ENCODE results near the gene GPR21.

The GPR21 gene

GRCh38 chr9:123011380-123011779 is 22.1 kb upstream of the GPR21 start:
- no peak for DNase-seq (ENCODE audit: low read depth)
- no peak overlapping the region for H3K4me3 ChIP-seq (replicated peaks; ENCODE audit: low read depth, low read length)
- no peak for TF ChIP-seq CTCF (IDR thresholded peaks at IDR 0.05; ENCODE audit: low read length, missing control alignments)

GRCh38 chr9:123011878-123012528 is 21.5 kb upstream of the GPR21 start:
- no peak overlapping the region for H3K4me3 ChIP-seq (replicated peaks; ENCODE audit: low read depth, low read length)
- no peak for TF ChIP-seq CTCF (IDR thresholded peaks at IDR 0.05; ENCODE audit: low read length, missing control alignments)
- peak; percentile 41 for DNase-seq (ENCODE audit: low read depth)

GRCh38 chr9:123016631-123017030 is 16.8 kb upstream of the GPR21 start:
- no peak for TF ChIP-seq CTCF (IDR thresholded peaks at IDR 0.05; ENCODE audit: low read length, missing control alignments)
- no peak overlapping the region for H3K4me3 ChIP-seq (replicated peaks; ENCODE audit: low read depth, low read length)
- no peak for DNase-seq (ENCODE audit: low read depth)

- no peak for DNase-seq (ENCODE audit: low read depth)
- no peak for TF ChIP-seq CTCF (IDR thresholded peaks at IDR 0.05; ENCODE audit: low read length, missing control alignments)
- no peak overlapping the region for H3K4me3 ChIP-seq (replicated peaks; ENCODE audit: low read depth, low read length)
Measured at GRCh38 chr9:123020796-123021195, 12.7 kb upstream of the GPR21 start.

- no peak for TF ChIP-seq CTCF (IDR thresholded peaks at IDR 0.05; ENCODE audit: low read length, missing control alignments)
- DNase-seq (ENCODE audit: low read depth), result no peak
- no peak overlapping the region for H3K4me3 ChIP-seq (replicated peaks; ENCODE audit: low read depth, low read length)
Measured at GRCh38 chr9:123026425-123026824, 7.0 kb upstream of the GPR21 start.

- TF ChIP-seq CTCF (IDR thresholded peaks at IDR 0.05; ENCODE audit: low read length, missing control alignments), result no peak
- H3K4me3 ChIP-seq (replicated peaks; ENCODE audit: low read depth, low read length), result no peak overlapping the region
- DNase-seq (ENCODE audit: low read depth), result no peak
Measured at GRCh38 chr9:123027517-123027916, 6.0 kb upstream of the GPR21 start.

- DNase-seq (ENCODE audit: low read depth), result no peak
- no peak overlapping the region for H3K4me3 ChIP-seq (replicated peaks; ENCODE audit: low read depth, low read length)
- no peak for TF ChIP-seq CTCF (IDR thresholded peaks at IDR 0.05; ENCODE audit: low read length, missing control alignments)
Measured at GRCh38 chr9:123028136-123028535, 5.3 kb upstream of the GPR21 start.

Measured in fibroblast of pulmonary artery (primary cell).